Vagina (tissue), 2 donors: ENCODE data around the gene BRD7. TPM values are rescaled to one million over a fixed set of nuclear protein-coding genes. Genes with fewer than 3 reads are reported as not detected.

Experiments
- DNase-seq, 2 donors: peaks; one replicate each; pipeline ENCODE4 v3.0.0-alpha.2; 2017; ENCODE audit errors: extremely low spot score in 2 of 2
- H3K27ac ChIP-seq: fragments of 200-600 bp; sonication (generic); one replicate; pipeline ENCODE4 v1.5.1; 2019
- H3K27me3 ChIP-seq: fragments of 200-600 bp; sonication (generic); one replicate; pipeline ENCODE4 v1.5.1; 2019
- H3K36me3 ChIP-seq, 2 donors: fragments of 200-600 bp; sonication (generic); one replicate each; pipeline ENCODE4 v1.5.1; 2017 to 2019
- H3K4me1 ChIP-seq: fragments of 200-600 bp; sonication (generic); one replicate; pipeline ENCODE4 v1.5.1; 2019
- H3K4me3 ChIP-seq, 2 donors: fragments of 200-600 bp; sonication (generic); 1 replicate in 1 of 2; 2 replicates in 1 of 2; pipeline ENCODE4 v1.5.1; 2016 to 2019
- H3K9me3 ChIP-seq: fragments of 200-600 bp; sonication (generic); one replicate; pipeline ENCODE4 v1.5.1; 2019
- CTCF ChIP-seq, 3 experiments: fragments of 450-650 bp in 2 of 3; fragments of 200-600 bp in 1 of 3; sonication (generic) in 1 of 3; IDR thresholded peaks; one replicate each; pipeline ENCODE4 v1.5.1; 2017 to 2019; ENCODE audit warnings: antibody characterized with exemption in 3 of 3, mild to moderate bottlenecking in 2 of 3, moderate library complexity in 2 of 3
- POLR2A ChIP-seq, 2 donors: fragments of 450-650 bp; IDR thresholded peaks; one replicate each; pipeline ENCODE4 v1.6.1; 2017; ENCODE audit warnings: antibody characterized with exemption in 2 of 2, mild to moderate bottlenecking in 2 of 2, moderate library complexity in 2 of 2
- POLR2AphosphoS5 ChIP-seq, 2 donors: sonication (generic); formaldehyde crosslinking; IDR thresholded peaks; one replicate each; pipeline ENCODE4 v1.9.0; 2017; ENCODE audit warnings: antibody characterized with exemption in 2 of 2, mild to moderate bottlenecking in 2 of 2, low read depth in 1 of 2; ENCODE audit not compliant: insufficient read depth in 1 of 2
- intact Hi-C: fragments of 100-400 bp; cut with DNase I; formaldehyde crosslinking; loops from one replicate; pipeline ENCODE4 v1.15.1; 2023
- total RNA-seq: library from RNA; depleted of rRNA; stranded (reverse); fragments of >200 nt; gene quantifications from one replicate; pipeline ENCODE4 v1.2.3, GENCODE V29; 2016

BRD7 gene
- total RNA-seq, 1 donor from 2014 or later = 49.6 TPM

- no peak for TF ChIP-seq POLR2A (IDR thresholded peaks at IDR 0.05)
- no peak for TF ChIP-seq CTCF (IDR thresholded peaks at IDR 0.05)
- no peak for TF ChIP-seq POLR2AphosphoS5 (IDR thresholded peaks at IDR 0.05; ENCODE audit: insufficient read depth in 1 of 2, low read depth in 1 of 2)
- Histone ChIP-seq H3K4me3 (no peak overlapping the region), H3K27me3 (no peaks in the 10 kb centered on the region), H3K36me3 (no peaks in the 10 kb centered on the region), H3K9me3 (no peaks in the 10 kb centered on the region), H3K27ac (no peak overlapping the region), H3K4me1 (peaks cover 8% of the 10 kb centered on the region)
- intact Hi-C loops = no loop called here
- peak in 1 of 2 donors; percentile 29 for DNase-seq
Measured at GRCh38 chr16:50389900-50390299, 21.1 kb upstream of the BRD7 start.

- DNase-seq = no peak
- Histone ChIP-seq H3K9me3 (no peaks in the 10 kb centered on the region), H3K4me1 (peaks cover 8% of the 10 kb centered on the region), H3K27me3 (no peaks in the 10 kb centered on the region), H3K36me3 (no peaks in the 10 kb centered on the region), H3K27ac (no peak overlapping the region), H3K4me3 (no peak overlapping the region)
- intact Hi-C loops = no loop called here
- TF ChIP-seq POLR2A (IDR thresholded peaks at IDR 0.05) (no peak), POLR2AphosphoS5 (IDR thresholded peaks at IDR 0.05; ENCODE audit: insufficient read depth in 1 of 2, low read depth in 1 of 2) (no peak)
Measured at GRCh38 chr16:50388496-50388895, 19.7 kb upstream of the BRD7 start.

GRCh38 chr16:50386774-50387173 is 18.0 kb upstream of the BRD7 start:
- no peak overlapping the region for H3K27ac ChIP-seq

GRCh38 chr16:50386139-50386538 is 17.4 kb upstream of the BRD7 start:
- Histone ChIP-seq H3K4me3 (no peak overlapping the region), H3K27me3 (no peaks in the 10 kb centered on the region), H3K4me1 (peaks cover 4% of the 10 kb centered on the region), H3K27ac (no peak overlapping the region), H3K9me3 (no peaks in the 10 kb centered on the region), H3K36me3 (no peaks in the 10 kb centered on the region)
- no peak for DNase-seq
- TF ChIP-seq CTCF (IDR thresholded peaks at IDR 0.05) (no peak), POLR2A (IDR thresholded peaks at IDR 0.05) (no peak), POLR2AphosphoS5 (IDR thresholded peaks at IDR 0.05; ENCODE audit: insufficient read depth in 1 of 2, low read depth in 1 of 2) (no peak)
- intact Hi-C loops = no loop called here

More at GRCh38 chr16:50386774-50387173, 18.0 kb upstream of the BRD7 start:
- H3K4me3 ChIP-seq = no peak overlapping the region
- no peaks in the 10 kb centered on the region for H3K9me3 ChIP-seq
- no peak for TF ChIP-seq CTCF (IDR thresholded peaks at IDR 0.05)
- no peak for TF ChIP-seq POLR2A (IDR thresholded peaks at IDR 0.05)
- no peak for TF ChIP-seq POLR2AphosphoS5 (IDR thresholded peaks at IDR 0.05; ENCODE audit: insufficient read depth in 1 of 2, low read depth in 1 of 2)
- no peaks in the 10 kb centered on the region for H3K27me3 ChIP-seq
- H3K36me3 ChIP-seq = no peaks in the 10 kb centered on the region
- no peak for DNase-seq
- H3K4me1 ChIP-seq = peaks cover 8% of the 10 kb centered on the region
- intact Hi-C loops = no loop called here

GRCh38 chr16:50384500-50385135 is 15.8 kb upstream of the BRD7 start:
- H3K4me3 ChIP-seq = no peak overlapping the region
- H3K27me3 ChIP-seq = no peaks in the 10 kb centered on the region
- no peaks in the 10 kb centered on the region for H3K9me3 ChIP-seq
- no peaks in the 10 kb centered on the region for H3K4me1 ChIP-seq
- no peaks in the 10 kb centered on the region for H3K36me3 ChIP-seq
- H3K27ac ChIP-seq = no peak overlapping the region
- intact Hi-C loops = no loop called here
- no peak for DNase-seq
- TF ChIP-seq CTCF (IDR thresholded peaks at IDR 0.05) (no peak), POLR2A (IDR thresholded peaks at IDR 0.05) (no peak), POLR2AphosphoS5 (IDR thresholded peaks at IDR 0.05; ENCODE audit: insufficient read depth in 1 of 2, low read depth in 1 of 2) (no peak)
